Activated T-helper 17 cell treated with anti-CD3 and anti-CD28 coated beads, Interleukin-2, amount 50 U/mL, for 72 hours (primary cell): ENCODE measurements around the gene EHD1. TPM values are rescaled to one million over a fixed set of nuclear protein-coding genes. Genes with fewer than 3 reads are reported as not detected.
A peak's percentile ranks its signal among the peaks of the same experiment; 100 is the strongest.

Experiments
- ATAC-seq: fragments of 150-1000 bp; cut with Tn5 transposase; replicated peaks from 2 replicates; pipeline ENCODE4 v1.10.0; 2021; ENCODE audit warnings: mild to moderate bottlenecking, moderate library complexity
- H3K27ac Mint-ChIP-seq: one replicate; pipeline ENCODE4 v1.8.0; 2022; ENCODE audit warnings: mixed read lengths
- H3K27me3 Mint-ChIP-seq: one replicate; pipeline ENCODE4 v1.8.0; 2022; ENCODE audit warnings: mixed read lengths
- H3K36me3 Mint-ChIP-seq: one replicate; pipeline ENCODE4 v1.8.0; 2022; ENCODE audit warnings: low read depth, mild to moderate bottlenecking, mixed read lengths
- H3K4me1 Mint-ChIP-seq: one replicate; pipeline ENCODE4 v1.8.0; 2022; ENCODE audit warnings: mixed read lengths
- H3K4me3 Mint-ChIP-seq: one replicate; pipeline ENCODE4 v1.8.0; 2022; ENCODE audit warnings: mild to moderate bottlenecking, mixed read lengths
- H3K9me3 Mint-ChIP-seq: one replicate; pipeline ENCODE4 v1.8.0; 2022; ENCODE audit warnings: mixed read lengths
- total RNA-seq, 2 donors: library from RNA; stranded (reverse); gene quantifications; one replicate each; pipeline ENCODE4 v1.2.3, GENCODE V29; 2022

Gene EHD1
- total RNA-seq, 2 donors from 2014 or later = 96.5 to 107 TPM

- Mint-ChIP-seq H3K9me3 (no peaks in the 10 kb centered on the region), H3K36me3 (no peaks in the 10 kb centered on the region), H3K4me1 (peaks cover 26% of the 10 kb centered on the region), H3K27me3 (no peaks in the 10 kb centered on the region), H3K27ac (no peak within 1 kb of the TSS), H3K4me3 (peak within 1 kb of the TSS; percentile 73)
- ATAC-seq = peak; percentile 68
Measured at GRCh38 chr11:64844330-64845128, 33.9 kb downstream of the EHD1 start, which contains the start of gene CDC42BPG. TSS of gene CDC42BPG (minus strand) at chr11:64844653. CDS start at chr11:64844569, 84 bp downstream.

- Mint-ChIP-seq H3K27me3 (no peaks in the 10 kb centered on the region), H3K36me3 (no peaks in the 10 kb centered on the region), H3K9me3 (no peaks in the 10 kb centered on the region), H3K27ac (no peak overlapping the region), H3K4me3 (peak overlapping the region; percentile 73), H3K4me1 (peaks cover 19% of the 10 kb centered on the region)
- no peak for ATAC-seq
Measured at GRCh38 chr11:64843686-64844329, 34.6 kb downstream of the EHD1 start.

GRCh38 chr11:64842851-64843685, 35.4 kb downstream of the EHD1 start:
- Mint-ChIP-seq H3K27ac (peak overlapping the region; percentile 38), H3K27me3 (no peaks in the 10 kb centered on the region), H3K36me3 (no peaks in the 10 kb centered on the region), H3K4me3 (peak overlapping the region; percentile 73), H3K4me1 (peaks cover 14% of the 10 kb centered on the region), H3K9me3 (no peaks in the 10 kb centered on the region)
- ATAC-seq = no peak

GRCh38 chr11:64842366-64842759, 36.1 kb downstream of the EHD1 start:
- Mint-ChIP-seq H3K36me3 (no peaks in the 10 kb centered on the region), H3K4me3 (no peak overlapping the region), H3K27ac (no peak overlapping the region)

GRCh38 chr11:64841592-64842365, 36.6 kb downstream of the EHD1 start:
- H3K4me1 Mint-ChIP-seq = peaks cover 10% of the 10 kb centered on the region
- H3K27ac Mint-ChIP-seq = no peak overlapping the region
- H3K27me3 Mint-ChIP-seq = no peaks in the 10 kb centered on the region
- no peaks in the 10 kb centered on the region for H3K36me3 Mint-ChIP-seq
- H3K9me3 Mint-ChIP-seq = no peaks in the 10 kb centered on the region
- ATAC-seq = no peak
- no peak overlapping the region for H3K4me3 Mint-ChIP-seq

More at GRCh38 chr11:64842366-64842759, 36.1 kb downstream of the EHD1 start:
- H3K4me1 Mint-ChIP-seq = peaks cover 12% of the 10 kb centered on the region
- no peaks in the 10 kb centered on the region for H3K27me3 Mint-ChIP-seq
- no peak for ATAC-seq
- H3K9me3 Mint-ChIP-seq = no peaks in the 10 kb centered on the region

- no peak for ATAC-seq
- Mint-ChIP-seq H3K27me3 (no peaks in the 10 kb centered on the region), H3K36me3 (no peaks in the 10 kb centered on the region), H3K4me1 (peaks cover 8% of the 10 kb centered on the region), H3K27ac (no peak overlapping the region), H3K9me3 (no peaks in the 10 kb centered on the region), H3K4me3 (no peak overlapping the region)
Measured at GRCh38 chr11:64839887-64840782, 38.3 kb downstream of the EHD1 start.

- ATAC-seq = no peak
- Mint-ChIP-seq H3K36me3 (no peaks in the 10 kb centered on the region), H3K4me1 (peaks cover 5% of the 10 kb centered on the region), H3K9me3 (no peaks in the 10 kb centered on the region), H3K27ac (no peak overlapping the region), H3K27me3 (no peaks in the 10 kb centered on the region), H3K4me3 (no peak overlapping the region)
Measured at GRCh38 chr11:64839335-64839734, 39.1 kb downstream of the EHD1 start.

GRCh38 chr11:64838600-64839334, 39.7 kb downstream of the EHD1 start:
- Mint-ChIP-seq H3K36me3 (no peaks in the 10 kb centered on the region), H3K4me1 (peaks cover 3% of the 10 kb centered on the region)
- no peak for ATAC-seq

GRCh38 chr11:64837887-64838351, 40.5 kb downstream of the EHD1 start:
- H3K27ac Mint-ChIP-seq = no peak overlapping the region
- no peaks in the 10 kb centered on the region for H3K36me3 Mint-ChIP-seq
- ATAC-seq = no peak
- no peaks in the 10 kb centered on the region for H3K4me1 Mint-ChIP-seq
- no peaks in the 10 kb centered on the region for H3K27me3 Mint-ChIP-seq
- no peaks in the 10 kb centered on the region for H3K9me3 Mint-ChIP-seq
- no peak overlapping the region for H3K4me3 Mint-ChIP-seq

More at GRCh38 chr11:64838600-64839334, 39.7 kb downstream of the EHD1 start:
- Mint-ChIP-seq H3K27ac (no peak overlapping the region), H3K9me3 (no peaks in the 10 kb centered on the region), H3K4me3 (no peak overlapping the region), H3K27me3 (no peaks in the 10 kb centered on the region)

- ATAC-seq = no peak
- no peaks in the 10 kb centered on the region for H3K36me3 Mint-ChIP-seq
- no peak overlapping the region for H3K4me3 Mint-ChIP-seq
- no peaks in the 10 kb centered on the region for H3K9me3 Mint-ChIP-seq
- H3K4me1 Mint-ChIP-seq = no peaks in the 10 kb centered on the region
- H3K27ac Mint-ChIP-seq = peak overlapping the region; percentile 66
- no peaks in the 10 kb centered on the region for H3K27me3 Mint-ChIP-seq
Measured at GRCh38 chr11:64836448-64837072, 41.9 kb downstream of the EHD1 start.

GRCh38 chr11:64835616-64836447, 42.6 kb downstream of the EHD1 start:
- H3K9me3 Mint-ChIP-seq = no peaks in the 10 kb centered on the region
- no peak overlapping the region for H3K27ac Mint-ChIP-seq
- ATAC-seq = no peak
- H3K4me3 Mint-ChIP-seq = no peak overlapping the region
- no peaks in the 10 kb centered on the region for H3K4me1 Mint-ChIP-seq
- H3K36me3 Mint-ChIP-seq = no peaks in the 10 kb centered on the region
- no peaks in the 10 kb centered on the region for H3K27me3 Mint-ChIP-seq
